ENCODE results near the gene MEGF11.
A peak's percentile ranks its signal among the peaks of the same experiment; 100 is the strongest.

The MEGF11 gene

GRCh38 chr15:66254951-66255676, 1.6 kb upstream of the MEGF11 start:
- H3K9me3 ChIP-seq (ENCODE audit: control insufficient read depth, insufficient read depth, low read depth, low read length): no peaks in the 10 kb centered on the region
- TF ChIP-seq ZNF140 (tag by site-specific recombination; IDR thresholded peaks at IDR 0.05) (no peak), KLF9 (tag by site-specific recombination; IDR thresholded peaks at IDR 0.05; ENCODE audit: low read depth) (no peak), ZNF510 (tag by site-specific recombination; IDR thresholded peaks at IDR 0.05; ENCODE audit: insufficient replicate concordance) (no peak), CTCF (tag by site-specific recombination; IDR thresholded peaks at IDR 0.05) (no peak), ZNF341 (tag by site-specific recombination; IDR thresholded peaks at IDR 0.05; ENCODE audit: low read depth) (no peak), TRIM28 (IDR thresholded peaks at IDR 0.05; ENCODE audit: borderline replicate concordance, low read length) (no peak), MZF1 (tag by site-specific recombination; IDR thresholded peaks at IDR 0.05; ENCODE audit: borderline replicate concordance) (no peak), ZNF23 (tag by site-specific recombination; IDR thresholded peaks at IDR 0.05; ENCODE audit: borderline replicate concordance) (no peak), GLI2 (tag by site-specific recombination; IDR thresholded peaks at IDR 0.05; ENCODE audit: borderline replicate concordance, low read depth) (no peak), ZNF48 (tag by site-specific recombination; IDR thresholded peaks at IDR 0.05) (no peak), MYNN (tag by site-specific recombination; IDR thresholded peaks at IDR 0.05; ENCODE audit: borderline replicate concordance) (no peak), ZFP69B (tag by site-specific recombination; IDR thresholded peaks at IDR 0.05) (no peak), ZNF664 (tag by site-specific recombination; IDR thresholded peaks at IDR 0.05) (no peak), EGR2 (tag by site-specific recombination; IDR thresholded peaks at IDR 0.05; ENCODE audit: low read depth) (no peak), ZNF571 (tag by site-specific recombination; IDR thresholded peaks at IDR 0.05) (no peak), SP7 (tag by site-specific recombination; IDR thresholded peaks at IDR 0.05) (no peak)
- TF ChIP-seq, protein P1, sequence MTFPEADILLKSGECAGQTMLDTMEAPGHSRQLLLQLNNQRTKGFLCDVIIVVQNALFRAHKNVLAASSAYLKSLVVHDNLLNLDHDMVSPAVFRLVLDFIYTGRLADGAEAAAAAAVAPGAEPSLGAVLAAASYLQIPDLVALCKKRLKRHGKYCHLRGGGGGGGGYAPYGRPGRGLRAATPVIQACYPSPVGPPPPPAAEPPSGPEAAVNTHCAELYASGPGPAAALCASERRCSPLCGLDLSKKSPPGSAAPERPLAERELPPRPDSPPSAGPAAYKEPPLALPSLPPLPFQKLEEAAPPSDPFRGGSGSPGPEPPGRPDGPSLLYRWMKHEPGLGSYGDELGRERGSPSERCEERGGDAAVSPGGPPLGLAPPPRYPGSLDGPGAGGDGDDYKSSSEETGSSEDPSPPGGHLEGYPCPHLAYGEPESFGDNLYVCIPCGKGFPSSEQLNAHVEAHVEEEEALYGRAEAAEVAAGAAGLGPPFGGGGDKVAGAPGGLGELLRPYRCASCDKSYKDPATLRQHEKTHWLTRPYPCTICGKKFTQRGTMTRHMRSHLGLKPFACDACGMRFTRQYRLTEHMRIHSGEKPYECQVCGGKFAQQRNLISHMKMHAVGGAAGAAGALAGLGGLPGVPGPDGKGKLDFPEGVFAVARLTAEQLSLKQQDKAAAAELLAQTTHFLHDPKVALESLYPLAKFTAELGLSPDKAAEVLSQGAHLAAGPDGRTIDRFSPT (tag by site-specific recombination; IDR thresholded peaks at IDR 0.05): no peak
- ChIA-PET CTCF (interaction anchor here (1.1 kb wide), 1 partner anchor 243 kb away, joined by 4 read pairs; the partner anchor contains the start of gene SNAPC5), POLR2A (interaction anchor here (1.1 kb wide), 1 partner anchor 644 kb away, joined by 7 read pairs; the partner anchor contains the start of gene INTS14)
- no peak overlapping the region for H3K27ac ChIP-seq (ENCODE audit: extremely low read depth, low read depth, low read length)
- H3K4me3 ChIP-seq (ENCODE audit: low read depth, low read length): no peak overlapping the region
- no peaks in the 10 kb centered on the region for H3K36me3 ChIP-seq (ENCODE audit: control insufficient read depth in 2 of 2, insufficient read depth in 1 of 2, low read length in 2 of 2)
- peaks cover 3% of the 10 kb centered on the region for H3K4me1 ChIP-seq (ENCODE audit: control insufficient read depth, insufficient read depth, low read length)

DNA sequence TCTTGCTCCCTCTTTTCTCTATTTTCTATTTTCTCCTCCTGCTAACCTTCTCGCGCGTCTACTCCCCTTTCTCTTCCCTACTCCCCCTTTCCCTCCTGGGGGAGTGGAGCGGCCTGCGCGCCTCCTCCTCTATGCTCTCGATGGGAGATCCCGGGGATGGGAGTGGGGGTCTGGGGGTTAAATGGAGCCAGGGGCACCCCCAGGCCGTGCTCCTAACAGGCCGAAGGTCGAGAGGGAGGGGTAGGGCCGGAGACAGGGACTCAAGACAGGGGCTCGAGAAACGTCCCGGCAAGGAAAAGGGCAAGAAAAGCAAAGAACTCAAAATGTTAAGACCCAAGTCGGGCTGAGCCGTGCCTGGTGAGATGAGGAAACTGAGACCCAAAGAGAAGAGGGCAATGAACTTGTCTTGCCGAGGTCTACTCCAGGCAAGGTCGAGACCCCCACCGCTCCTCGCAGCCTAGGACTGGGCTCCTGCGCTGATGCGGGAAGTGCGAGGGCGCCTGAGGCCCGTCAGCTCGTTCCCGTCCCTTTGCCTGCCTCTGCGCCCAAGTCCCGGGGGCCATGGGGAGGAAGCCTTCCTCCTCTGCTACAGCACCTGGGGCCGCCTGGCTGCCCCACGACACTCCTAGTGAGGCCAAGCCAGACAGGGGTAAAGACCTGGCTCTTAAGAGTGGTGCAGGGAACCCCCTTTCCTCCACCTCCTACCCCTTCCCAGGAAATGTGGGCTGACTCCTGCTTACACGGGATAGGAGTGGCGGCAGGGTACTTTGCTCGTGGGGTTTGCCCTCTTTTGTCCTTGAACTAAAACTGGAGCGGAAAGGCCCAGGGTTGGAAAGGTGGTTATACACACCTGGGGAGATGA, 770 bp upstream of the MEGF11 start:
- TF ChIP-seq PRDM1 (tag by site-specific recombination; IDR thresholded peaks at IDR 0.05): no peak
- 0 out of 2 replicates have a peak, but pooled peaks have one; percentile 9 for TF ChIP-seq ZNF341 (tag by site-specific recombination; IDR thresholded peaks at IDR 0.05; ENCODE audit: low read depth)
- TF ChIP-seq SP3 (tag by site-specific recombination; IDR thresholded peaks at IDR 0.05): peak; percentile 5; the same call in 1 of the 2 replicates
- no peak for TF ChIP-seq ZNF24 (tag by site-specific recombination; IDR thresholded peaks at IDR 0.05)
- TF ChIP-seq ZNF184 (tag by site-specific recombination; IDR thresholded peaks at IDR 0.05): no peak
- peak; percentile 75; the same call in 1 of the 2 replicates for TF ChIP-seq ZNF366 (tag by site-specific recombination; conservative IDR thresholded peaks at IDR 0.05)
- TF ChIP-seq, protein P2, sequence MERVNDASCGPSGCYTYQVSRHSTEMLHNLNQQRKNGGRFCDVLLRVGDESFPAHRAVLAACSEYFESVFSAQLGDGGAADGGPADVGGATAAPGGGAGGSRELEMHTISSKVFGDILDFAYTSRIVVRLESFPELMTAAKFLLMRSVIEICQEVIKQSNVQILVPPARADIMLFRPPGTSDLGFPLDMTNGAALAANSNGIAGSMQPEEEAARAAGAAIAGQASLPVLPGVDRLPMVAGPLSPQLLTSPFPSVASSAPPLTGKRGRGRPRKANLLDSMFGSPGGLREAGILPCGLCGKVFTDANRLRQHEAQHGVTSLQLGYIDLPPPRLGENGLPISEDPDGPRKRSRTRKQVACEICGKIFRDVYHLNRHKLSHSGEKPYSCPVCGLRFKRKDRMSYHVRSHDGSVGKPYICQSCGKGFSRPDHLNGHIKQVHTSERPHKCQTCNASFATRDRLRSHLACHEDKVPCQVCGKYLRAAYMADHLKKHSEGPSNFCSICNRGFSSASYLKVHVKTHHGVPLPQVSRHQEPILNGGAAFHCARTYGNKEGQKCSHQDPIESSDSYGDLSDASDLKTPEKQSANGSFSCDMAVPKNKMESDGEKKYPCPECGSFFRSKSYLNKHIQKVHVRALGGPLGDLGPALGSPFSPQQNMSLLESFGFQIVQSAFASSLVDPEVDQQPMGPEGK (tag by site-specific recombination; IDR thresholded peaks at IDR 0.05): 0 out of 2 replicates have a peak, but pooled peaks have one; percentile 7
- no peak for TF ChIP-seq ZNF501 (tag by site-specific recombination; IDR thresholded peaks at IDR 0.05)
- ChIA-PET POLR2A (interaction anchor here (0.6 kb wide), 1 partner anchor 24 kb away, joined by 3 read pairs; no protein-coding TSS in a partner anchor), CTCF (interaction anchor here (0.8 kb wide), 1 partner anchor 32 kb away, joined by 3 read pairs; no protein-coding TSS in a partner anchor)
- Histone ChIP-seq H3K4me1 (ENCODE audit: control insufficient read depth, insufficient read depth, low read length) (peaks cover 9% of the 10 kb centered on the region), H3K4me3 (ENCODE audit: low read depth, low read length) (peak overlapping the region; percentile 38), H3K36me3 (ENCODE audit: control insufficient read depth in 2 of 2, insufficient read depth in 1 of 2, low read length in 2 of 2) (no peaks in the 10 kb centered on the region), H3K9me3 (ENCODE audit: control insufficient read depth, insufficient read depth, low read depth, low read length) (no peaks in the 10 kb centered on the region), H3K27ac (ENCODE audit: extremely low read depth, low read depth, low read length) (0 out of 2 replicates have a peak overlapping the region, but pooled peaks have one; percentile 13)
